Rectal smooth muscle tissue (tissue), 1 donor: ENCODE results near the gene CIZ1.

Experiments
- H3K27ac ChIP-seq: one replicate; pipeline ENCODE4 v1.7.0; 2013; ENCODE audit warnings: low read depth, low read length, inconsistent platforms
- H3K27me3 ChIP-seq: one replicate; pipeline ENCODE4 v1.7.0; 2013; ENCODE audit warnings: low read length; ENCODE audit not compliant: control insufficient read depth, insufficient read depth
- H3K36me3 ChIP-seq: one replicate; pipeline ENCODE4 v1.7.0; 2013; ENCODE audit warnings: low read length; ENCODE audit not compliant: control insufficient read depth, insufficient read depth
- H3K4me1 ChIP-seq: one replicate; pipeline ENCODE4 v1.7.0; 2013; ENCODE audit warnings: low read length; ENCODE audit not compliant: control insufficient read depth, insufficient read depth
- H3K4me3 ChIP-seq: one replicate; pipeline ENCODE4 v1.7.0; 2013; ENCODE audit warnings: low read length
- H3K9ac ChIP-seq: one replicate; pipeline ENCODE4 v1.7.0; 2013; ENCODE audit warnings: low read length

Gene CIZ1

DNA sequence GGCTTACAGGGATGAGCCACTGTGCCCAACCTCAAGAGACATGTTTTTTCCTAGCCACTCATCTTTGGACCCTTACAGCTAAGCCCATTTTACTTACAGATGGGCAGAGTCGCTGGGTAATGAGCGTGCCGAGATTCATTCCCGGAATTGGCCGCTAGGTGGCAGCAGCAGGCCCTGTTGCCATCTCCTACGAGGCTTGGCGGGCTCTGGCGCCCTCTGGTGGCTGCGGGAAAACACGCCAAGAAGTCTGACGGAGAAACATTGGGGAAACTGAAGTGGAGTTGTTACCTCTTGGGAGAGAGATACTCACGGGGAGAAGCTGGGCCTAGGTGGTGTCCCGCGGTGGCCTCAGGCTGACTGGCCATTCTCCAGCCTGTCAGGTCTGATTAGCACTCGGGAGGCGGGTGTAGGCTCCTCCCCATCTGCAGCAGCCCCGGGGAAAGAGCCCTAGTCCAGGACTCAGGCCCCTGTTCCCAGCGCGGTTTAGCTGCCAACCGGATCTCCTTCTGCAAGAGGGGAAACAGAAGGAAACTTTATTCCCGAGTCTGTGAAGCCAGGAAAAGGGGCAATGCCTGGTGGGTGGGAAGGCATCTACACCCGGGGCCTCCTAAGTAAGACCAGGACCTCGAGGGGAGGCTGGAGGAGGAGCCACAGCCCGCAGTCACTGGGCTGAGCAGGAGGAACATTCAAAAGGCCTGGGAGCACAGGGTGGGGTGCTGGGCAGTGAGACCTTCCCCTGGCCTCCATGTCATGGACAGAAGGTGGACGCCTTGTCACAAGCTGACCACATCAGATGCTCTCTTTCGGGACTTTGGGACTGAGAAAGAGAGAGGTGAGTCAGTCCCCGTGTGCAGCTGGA, 73.5 kb downstream of the CIZ1 start:
- no peaks in the 10 kb centered on the region for H3K4me1 ChIP-seq
- no peak overlapping the region for H3K27ac ChIP-seq
- H3K27me3 ChIP-seq = no peaks in the 10 kb centered on the region
- peaks cover 20% of the 10 kb centered on the region for H3K36me3 ChIP-seq
- no peak overlapping the region for H3K4me3 ChIP-seq
- no peak overlapping the region for H3K9ac ChIP-seq

DNA sequence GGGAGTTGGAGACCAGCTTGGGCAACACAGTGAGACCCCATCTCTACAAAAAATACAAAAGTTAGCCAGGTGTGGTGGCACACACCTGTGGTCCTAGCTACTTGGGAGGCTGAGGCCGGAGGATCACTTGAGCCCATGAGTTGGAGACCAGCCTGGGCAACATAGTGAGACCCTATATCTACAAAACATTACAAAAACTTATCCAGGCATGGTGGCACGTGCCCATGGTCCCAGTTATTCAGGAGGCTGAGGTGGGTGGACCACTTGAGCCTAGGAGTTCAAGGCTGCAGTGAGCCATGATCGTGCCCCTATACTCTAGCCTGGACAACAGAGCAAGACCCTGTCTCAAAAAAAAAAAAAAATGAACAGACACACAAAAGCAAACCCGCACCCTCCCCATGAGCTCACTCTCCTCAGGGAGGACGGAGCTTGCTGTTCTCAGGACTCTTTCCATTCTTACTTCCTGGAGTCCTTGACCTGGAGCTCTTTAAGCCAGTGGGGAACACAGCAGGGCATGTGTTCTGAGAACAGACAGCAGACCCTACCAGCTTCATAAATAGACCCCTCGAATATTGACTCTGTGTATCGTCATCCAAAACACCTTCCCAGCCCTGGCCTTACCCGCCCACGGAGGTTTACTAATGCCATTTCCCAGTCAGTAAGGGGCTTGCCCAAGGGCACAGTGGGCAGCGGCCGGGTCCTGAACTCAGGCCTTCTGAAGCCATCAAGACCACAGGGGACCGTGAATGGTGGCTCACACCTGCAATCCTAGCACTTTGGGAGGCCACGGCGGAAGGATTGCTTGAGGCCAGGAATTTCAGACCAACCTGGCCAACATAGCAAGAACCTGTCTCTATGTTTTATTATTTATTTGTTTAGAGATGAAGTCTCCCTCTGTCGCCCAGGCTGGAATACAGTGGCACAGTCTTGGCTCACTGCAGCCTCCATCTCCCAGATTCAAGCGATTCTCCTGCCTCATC, 75.0 kb downstream of the CIZ1 start:
- Histone ChIP-seq H3K27me3 (no peaks in the 10 kb centered on the region), H3K4me3 (no peak overlapping the region), H3K9ac (no peak overlapping the region), H3K27ac (no peak overlapping the region), H3K4me1 (no peaks in the 10 kb centered on the region), H3K36me3 (peaks cover 11% of the 10 kb centered on the region)
